ENCODE results near the gene VCAN. TPM values are rescaled to one million over a fixed set of nuclear protein-coding genes. Genes with fewer than 3 reads are reported as not detected.

The VCAN gene
- total RNA-seq, 1 donor from 2014 or later, result 71.2 TPM

- Histone ChIP-seq H3K36me3 (no peaks in the 10 kb centered on the region), H3K4me3 (no peak overlapping the region), H3K27ac (no peak overlapping the region), H3K9me3 (no peaks in the 10 kb centered on the region), H3K4me1 (peaks cover 21% of the 10 kb centered on the region), H3K27me3 (no peaks in the 10 kb centered on the region)
- DNase-seq (ENCODE audit: extremely low spot score in 2 of 2), result no peak
- intact Hi-C loops (cut with DNase I), result no loop called here
- TF ChIP-seq POLR2AphosphoS5 (IDR thresholded peaks at IDR 0.05; ENCODE audit: insufficient read depth in 1 of 2, low read depth in 1 of 2), result no peak
Observed at GRCh38 chr5:83518319-83519061, 46.9 kb downstream of the VCAN start.

GRCh38 chr5:83522446-83522845, 50.9 kb downstream of the VCAN start:
- no peak for DNase-seq (ENCODE audit: extremely low spot score in 2 of 2)
- intact Hi-C loops (cut with DNase I), result no loop called here
- no peak overlapping the region for H3K27ac ChIP-seq

GRCh38 chr5:83523929-83524328, 52.4 kb downstream of the VCAN start:
- intact Hi-C loops (cut with DNase I), result no loop called here

More at GRCh38 chr5:83522446-83522845, 50.9 kb downstream of the VCAN start:
- H3K4me3 ChIP-seq, result no peak overlapping the region
- no peaks in the 10 kb centered on the region for H3K36me3 ChIP-seq
- H3K27me3 ChIP-seq, result no peaks in the 10 kb centered on the region
- no peak for TF ChIP-seq CTCF (IDR thresholded peaks at IDR 0.05)
- TF ChIP-seq POLR2A (IDR thresholded peaks at IDR 0.05), result no peak
- peaks cover 19% of the 10 kb centered on the region for H3K4me1 ChIP-seq
- no peaks in the 10 kb centered on the region for H3K9me3 ChIP-seq

GRCh38 chr5:83524345-83524744, 52.8 kb downstream of the VCAN start:
- no peaks in the 10 kb centered on the region for H3K36me3 ChIP-seq
- peaks cover 5% of the 10 kb centered on the region for H3K4me1 ChIP-seq
- TF ChIP-seq CTCF (IDR thresholded peaks at IDR 0.05) (no peak), POLR2A (IDR thresholded peaks at IDR 0.05) (no peak), POLR2AphosphoS5 (IDR thresholded peaks at IDR 0.05; ENCODE audit: insufficient read depth in 1 of 2, low read depth in 1 of 2) (no peak)
- no peaks in the 10 kb centered on the region for H3K27me3 ChIP-seq
- DNase-seq (ENCODE audit: extremely low spot score in 2 of 2), result no peak
- no peak overlapping the region for H3K27ac ChIP-seq
- H3K4me3 ChIP-seq, result no peak overlapping the region
- intact Hi-C loops (cut with DNase I), result no loop called here
- H3K9me3 ChIP-seq, result no peaks in the 10 kb centered on the region

More at GRCh38 chr5:83523929-83524328, 52.4 kb downstream of the VCAN start:
- H3K4me1 ChIP-seq, result peaks cover 6% of the 10 kb centered on the region
- H3K27me3 ChIP-seq, result no peaks in the 10 kb centered on the region
- DNase-seq (ENCODE audit: extremely low spot score in 2 of 2), result no peak
- no peaks in the 10 kb centered on the region for H3K36me3 ChIP-seq
- no peaks in the 10 kb centered on the region for H3K9me3 ChIP-seq
- TF ChIP-seq CTCF (IDR thresholded peaks at IDR 0.05) (no peak), POLR2AphosphoS5 (IDR thresholded peaks at IDR 0.05; ENCODE audit: insufficient read depth in 1 of 2, low read depth in 1 of 2) (no peak), POLR2A (IDR thresholded peaks at IDR 0.05) (no peak)
- H3K4me3 ChIP-seq, result no peak overlapping the region
- no peak overlapping the region for H3K27ac ChIP-seq

GRCh38 chr5:83524991-83525390, 53.4 kb downstream of the VCAN start:
- no peak overlapping the region for H3K4me3 ChIP-seq
- no peak for DNase-seq (ENCODE audit: extremely low spot score in 2 of 2)
- H3K4me1 ChIP-seq, result peaks cover 5% of the 10 kb centered on the region
- no peaks in the 10 kb centered on the region for H3K27me3 ChIP-seq
- intact Hi-C loops (cut with DNase I), result no loop called here
- H3K9me3 ChIP-seq, result no peaks in the 10 kb centered on the region
- H3K27ac ChIP-seq, result no peak overlapping the region
- TF ChIP-seq POLR2A (IDR thresholded peaks at IDR 0.05) (no peak), CTCF (IDR thresholded peaks at IDR 0.05) (no peak), POLR2AphosphoS5 (IDR thresholded peaks at IDR 0.05; ENCODE audit: insufficient read depth in 1 of 2, low read depth in 1 of 2) (no peak)
- H3K36me3 ChIP-seq, result no peaks in the 10 kb centered on the region
